Measurements from ENCODE around the gene FLNB.

The FLNB gene, protein sequence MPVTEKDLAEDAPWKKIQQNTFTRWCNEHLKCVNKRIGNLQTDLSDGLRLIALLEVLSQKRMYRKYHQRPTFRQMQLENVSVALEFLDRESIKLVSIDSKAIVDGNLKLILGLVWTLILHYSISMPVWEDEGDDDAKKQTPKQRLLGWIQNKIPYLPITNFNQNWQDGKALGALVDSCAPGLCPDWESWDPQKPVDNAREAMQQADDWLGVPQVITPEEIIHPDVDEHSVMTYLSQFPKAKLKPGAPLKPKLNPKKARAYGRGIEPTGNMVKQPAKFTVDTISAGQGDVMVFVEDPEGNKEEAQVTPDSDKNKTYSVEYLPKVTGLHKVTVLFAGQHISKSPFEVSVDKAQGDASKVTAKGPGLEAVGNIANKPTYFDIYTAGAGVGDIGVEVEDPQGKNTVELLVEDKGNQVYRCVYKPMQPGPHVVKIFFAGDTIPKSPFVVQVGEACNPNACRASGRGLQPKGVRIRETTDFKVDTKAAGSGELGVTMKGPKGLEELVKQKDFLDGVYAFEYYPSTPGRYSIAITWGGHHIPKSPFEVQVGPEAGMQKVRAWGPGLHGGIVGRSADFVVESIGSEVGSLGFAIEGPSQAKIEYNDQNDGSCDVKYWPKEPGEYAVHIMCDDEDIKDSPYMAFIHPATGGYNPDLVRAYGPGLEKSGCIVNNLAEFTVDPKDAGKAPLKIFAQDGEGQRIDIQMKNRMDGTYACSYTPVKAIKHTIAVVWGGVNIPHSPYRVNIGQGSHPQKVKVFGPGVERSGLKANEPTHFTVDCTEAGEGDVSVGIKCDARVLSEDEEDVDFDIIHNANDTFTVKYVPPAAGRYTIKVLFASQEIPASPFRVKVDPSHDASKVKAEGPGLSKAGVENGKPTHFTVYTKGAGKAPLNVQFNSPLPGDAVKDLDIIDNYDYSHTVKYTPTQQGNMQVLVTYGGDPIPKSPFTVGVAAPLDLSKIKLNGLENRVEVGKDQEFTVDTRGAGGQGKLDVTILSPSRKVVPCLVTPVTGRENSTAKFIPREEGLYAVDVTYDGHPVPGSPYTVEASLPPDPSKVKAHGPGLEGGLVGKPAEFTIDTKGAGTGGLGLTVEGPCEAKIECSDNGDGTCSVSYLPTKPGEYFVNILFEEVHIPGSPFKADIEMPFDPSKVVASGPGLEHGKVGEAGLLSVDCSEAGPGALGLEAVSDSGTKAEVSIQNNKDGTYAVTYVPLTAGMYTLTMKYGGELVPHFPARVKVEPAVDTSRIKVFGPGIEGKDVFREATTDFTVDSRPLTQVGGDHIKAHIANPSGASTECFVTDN (N-terminal part only)

DNA sequence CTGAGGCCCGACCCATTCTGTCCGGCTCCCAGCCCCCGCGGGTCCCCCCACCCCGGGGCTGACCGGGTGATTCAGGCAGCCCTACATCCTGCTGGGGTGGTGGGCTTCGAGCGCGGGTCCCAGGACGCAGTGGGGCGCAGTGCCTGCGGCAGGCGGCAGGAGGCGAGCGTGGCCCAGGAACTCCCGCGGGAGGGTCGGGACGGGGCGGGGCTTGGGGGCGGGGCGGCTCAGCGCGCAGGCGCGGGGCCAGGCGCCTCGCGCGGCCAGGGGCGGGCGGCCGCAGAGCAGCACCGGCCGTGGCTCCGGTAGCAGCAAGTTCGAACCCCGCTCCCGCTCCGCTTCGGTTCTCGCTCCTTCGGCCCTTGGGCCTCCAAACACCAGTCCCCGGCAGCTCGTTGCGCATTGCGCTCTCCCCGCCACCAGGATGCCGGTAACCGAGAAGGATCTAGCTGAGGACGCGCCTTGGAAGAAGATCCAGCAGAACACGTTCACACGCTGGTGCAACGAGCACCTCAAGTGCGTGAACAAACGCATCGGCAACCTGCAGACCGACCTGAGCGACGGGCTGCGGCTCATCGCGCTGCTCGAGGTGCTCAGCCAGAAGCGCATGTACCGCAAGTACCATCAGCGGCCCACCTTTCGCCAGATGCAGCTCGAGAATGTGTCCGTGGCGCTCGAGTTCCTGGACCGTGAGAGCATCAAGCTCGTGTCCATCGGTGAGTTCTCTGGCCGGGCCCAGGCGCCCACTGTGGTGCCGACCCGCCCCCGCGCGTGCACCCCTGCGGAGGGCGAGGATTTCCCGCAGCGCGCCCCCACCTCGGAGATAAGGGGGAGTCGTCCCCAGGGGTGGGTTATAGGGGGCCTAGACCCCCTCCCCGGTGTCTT is at the start of gene FLNB:
Gene FLNB (plus strand): TSS at position 282 of the 885 bp plus-strand sequence. CDS start 143 bp downstream, at position 425.
- TF ChIP-seq, protein P1, sequence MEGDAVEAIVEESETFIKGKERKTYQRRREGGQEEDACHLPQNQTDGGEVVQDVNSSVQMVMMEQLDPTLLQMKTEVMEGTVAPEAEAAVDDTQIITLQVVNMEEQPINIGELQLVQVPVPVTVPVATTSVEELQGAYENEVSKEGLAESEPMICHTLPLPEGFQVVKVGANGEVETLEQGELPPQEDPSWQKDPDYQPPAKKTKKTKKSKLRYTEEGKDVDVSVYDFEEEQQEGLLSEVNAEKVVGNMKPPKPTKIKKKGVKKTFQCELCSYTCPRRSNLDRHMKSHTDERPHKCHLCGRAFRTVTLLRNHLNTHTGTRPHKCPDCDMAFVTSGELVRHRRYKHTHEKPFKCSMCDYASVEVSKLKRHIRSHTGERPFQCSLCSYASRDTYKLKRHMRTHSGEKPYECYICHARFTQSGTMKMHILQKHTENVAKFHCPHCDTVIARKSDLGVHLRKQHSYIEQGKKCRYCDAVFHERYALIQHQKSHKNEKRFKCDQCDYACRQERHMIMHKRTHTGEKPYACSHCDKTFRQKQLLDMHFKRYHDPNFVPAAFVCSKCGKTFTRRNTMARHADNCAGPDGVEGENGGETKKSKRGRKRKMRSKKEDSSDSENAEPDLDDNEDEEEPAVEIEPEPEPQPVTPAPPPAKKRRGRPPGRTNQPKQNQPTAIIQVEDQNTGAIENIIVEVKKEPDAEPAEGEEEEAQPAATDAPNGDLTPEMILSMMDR (IDR thresholded peaks at IDR 0.05; ENCODE audit: borderline replicate concordance, insufficient read depth, low read depth, low read length) = peak; percentile 94
- peak within 1 kb of the TSS; percentile 87 for H3K4me3 ChIP-seq (ENCODE audit: low read depth, low read length)

GRCh38 chr3:57958642-57959422 is 49.4 kb upstream of the FLNB start:
- H3K4me3 ChIP-seq (ENCODE audit: low read depth, low read length) = no peak overlapping the region
- TF ChIP-seq, protein P1 (IDR thresholded peaks at IDR 0.05; ENCODE audit: borderline replicate concordance, insufficient read depth, low read depth, low read length) = no peak

DNA sequence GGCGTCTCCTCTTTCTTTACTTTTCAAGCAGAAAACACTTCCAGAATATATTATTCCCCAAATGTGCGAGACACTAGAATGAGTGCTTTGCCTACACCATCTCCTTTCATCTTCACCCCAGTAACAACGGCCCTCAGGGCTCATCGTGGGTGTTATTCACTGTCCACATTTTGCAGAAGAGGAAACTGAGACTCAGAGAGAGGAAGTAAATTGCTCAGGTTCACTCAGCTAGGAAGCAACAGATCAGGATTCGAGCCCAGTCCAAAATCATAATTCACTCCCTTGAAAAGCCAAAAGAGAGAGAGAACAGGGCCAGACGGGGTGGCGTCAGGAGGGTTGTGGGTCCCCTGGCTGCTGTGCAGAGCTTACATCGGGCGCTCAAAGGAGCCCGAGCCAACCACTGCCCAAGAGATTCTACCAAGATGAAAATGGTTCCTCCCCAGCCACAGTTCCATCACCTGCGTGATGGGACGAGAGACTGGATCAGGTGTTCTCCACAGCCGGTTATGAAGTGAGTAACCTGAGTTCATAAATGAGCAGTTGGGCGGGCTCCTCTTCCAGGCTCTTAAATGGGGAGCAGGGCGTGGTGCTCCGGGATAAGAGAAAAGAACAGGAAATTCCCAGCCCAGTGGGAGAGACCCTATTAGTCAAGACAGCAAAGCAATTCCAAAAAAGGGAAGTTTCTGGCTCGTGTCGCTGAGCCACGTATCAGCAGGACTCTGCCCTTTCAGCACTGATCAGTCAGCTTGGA is 48.6 kb upstream of the FLNB start:
- no peak overlapping the region for H3K4me3 ChIP-seq (ENCODE audit: low read depth, low read length)

DNA sequence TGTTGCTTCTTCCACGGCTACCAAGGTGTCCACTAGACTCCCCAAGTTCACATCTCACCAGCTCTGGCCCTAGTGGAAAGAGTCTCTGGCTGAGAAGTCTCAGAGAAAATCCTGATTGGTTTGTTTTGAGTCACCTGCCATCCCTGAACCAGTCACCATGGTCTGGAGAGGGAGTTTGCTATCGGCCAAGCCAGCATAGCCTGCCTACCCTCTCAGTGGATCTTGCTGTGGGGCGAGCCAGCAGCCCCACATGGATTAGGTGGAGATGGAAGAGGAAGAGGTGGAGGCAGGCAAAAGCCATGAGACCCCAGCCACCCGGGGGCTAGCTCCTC is 48.1 kb upstream of the FLNB start:
- H3K4me3 ChIP-seq (ENCODE audit: low read depth, low read length) = no peak overlapping the region
- TF ChIP-seq, protein P1 (IDR thresholded peaks at IDR 0.05; ENCODE audit: borderline replicate concordance, insufficient read depth, low read depth, low read length) = no peak

More for the DNA sequence above, 48.6 kb upstream of the FLNB start:
- TF ChIP-seq, protein P1 (IDR thresholded peaks at IDR 0.05; ENCODE audit: borderline replicate concordance, insufficient read depth, low read depth, low read length) = no peak

GRCh38 chr3:57961177-57961827 is 46.9 kb upstream of the FLNB start:
- H3K4me3 ChIP-seq (ENCODE audit: low read depth, low read length) = no peak overlapping the region
- TF ChIP-seq, protein P1 (IDR thresholded peaks at IDR 0.05; ENCODE audit: borderline replicate concordance, insufficient read depth, low read depth, low read length) = no peak
